Measurements from ENCODE around the gene ADIRF. TPM values are rescaled to one million over a fixed set of nuclear protein-coding genes. Genes with fewer than 3 reads are reported as not detected.

The ADIRF gene
- total RNA-seq, 1 donor from 2014 or later, result not detected

GRCh38 chr10:86956195-86956847 is 12.0 kb upstream of the ADIRF start:
- Histone ChIP-seq H3K4me2 (no peak overlapping the region), H2AFZ (replicated peaks) (no peak overlapping the region), H3K36me3 (no peaks in the 10 kb centered on the region), H3K9ac (no peak overlapping the region), H3K79me2 (ENCODE audit: low read depth) (no peaks in the 10 kb centered on the region), H3K27me3 (no peaks in the 10 kb centered on the region), H3K9me3 (ENCODE audit: low read depth) (peaks cover 6% of the 10 kb centered on the region), H3F3A (ENCODE audit: low read depth) (no peaks in the 10 kb centered on the region), H3K4me1 (peaks cover 33% of the 10 kb centered on the region), H3K4me3 (no peak overlapping the region), H4K20me1 (ENCODE audit: low read depth) (no peaks in the 10 kb centered on the region), H3K27ac (no peak overlapping the region)
- H3K4me3 Mint-ChIP-seq, result no peak overlapping the region
- peaks cover 2% of the 10 kb centered on the region for H3K36me3 Mint-ChIP-seq
- H3K27ac Mint-ChIP-seq, result peak overlapping the region; percentile 90
- TF ChIP-seq EZH2phosphoT487 (IDR thresholded peaks at IDR 0.05) (no peak), EZH2 (IDR thresholded peaks at IDR 0.05) (no peak), CTCF (IDR thresholded peaks at IDR 0.05) (no peak)
- H3K4me1 Mint-ChIP-seq, result peaks cover 53% of the 10 kb centered on the region
- no peak for DNase-seq (ENCODE audit: low spot score)
- peaks cover 25% of the 10 kb centered on the region for H3K9me3 Mint-ChIP-seq
- peaks cover 7% of the 10 kb centered on the region for H3K27me3 Mint-ChIP-seq (ENCODE audit: insufficient read depth, low read depth)

GRCh38 chr10:86956848-86957448 is 11.3 kb upstream of the ADIRF start:
- no peak for TF ChIP-seq EZH2 (IDR thresholded peaks at IDR 0.05)
- TF ChIP-seq CTCF (IDR thresholded peaks at IDR 0.05), result no peak
- no peak for TF ChIP-seq EZH2phosphoT487 (IDR thresholded peaks at IDR 0.05)
- Mint-ChIP-seq H3K36me3 (peaks cover 1% of the 10 kb centered on the region), H3K27me3 (ENCODE audit: insufficient read depth, low read depth) (peaks cover 6% of the 10 kb centered on the region), H3K9me3 (peaks cover 21% of the 10 kb centered on the region), H3K27ac (peak overlapping the region; percentile 37), H3K4me1 (peaks cover 53% of the 10 kb centered on the region), H3K4me3 (peak overlapping the region; percentile 38)
- Histone ChIP-seq H3K9ac (no peak overlapping the region), H3K27ac (no peak overlapping the region), H3F3A (ENCODE audit: low read depth) (no peaks in the 10 kb centered on the region), H3K4me1 (peaks cover 33% of the 10 kb centered on the region), H3K27me3 (no peaks in the 10 kb centered on the region), H3K9me3 (ENCODE audit: low read depth) (peaks cover 6% of the 10 kb centered on the region), H3K4me3 (no peak overlapping the region), H3K79me2 (ENCODE audit: low read depth) (no peaks in the 10 kb centered on the region), H2AFZ (replicated peaks) (no peak overlapping the region), H3K4me2 (no peak overlapping the region), H4K20me1 (ENCODE audit: low read depth) (no peaks in the 10 kb centered on the region), H3K36me3 (no peaks in the 10 kb centered on the region)
- DNase-seq (ENCODE audit: low spot score), result no peak

- no peak for DNase-seq (ENCODE audit: low spot score)
- Histone ChIP-seq H3K4me3 (no peak within 1 kb of the TSS), H3K27ac (no peak within 1 kb of the TSS), H3F3A (ENCODE audit: low read depth) (no peaks in the 10 kb centered on the region), H4K20me1 (ENCODE audit: low read depth) (no peaks in the 10 kb centered on the region), H2AFZ (replicated peaks) (no peak within 1 kb of the TSS), H3K9ac (no peak within 1 kb of the TSS), H3K36me3 (no peaks in the 10 kb centered on the region), H3K4me1 (peaks cover 33% of the 10 kb centered on the region), H3K4me2 (no peak within 1 kb of the TSS), H3K79me2 (ENCODE audit: low read depth) (no peaks in the 10 kb centered on the region), H3K9me3 (ENCODE audit: low read depth) (peaks cover 6% of the 10 kb centered on the region), H3K27me3 (no peaks in the 10 kb centered on the region)
- peaks cover 6% of the 10 kb centered on the region for H3K27me3 Mint-ChIP-seq (ENCODE audit: insufficient read depth, low read depth)
- H3K27ac Mint-ChIP-seq, result peak within 1 kb of the TSS; percentile 91
- H3K36me3 Mint-ChIP-seq, result no peaks in the 10 kb centered on the region
- peaks cover 53% of the 10 kb centered on the region for H3K4me1 Mint-ChIP-seq
- peak within 1 kb of the TSS; percentile 38 for H3K4me3 Mint-ChIP-seq
- peaks cover 15% of the 10 kb centered on the region for H3K9me3 Mint-ChIP-seq
- no peak for TF ChIP-seq EZH2 (IDR thresholded peaks at IDR 0.05)
- no peak for TF ChIP-seq EZH2phosphoT487 (IDR thresholded peaks at IDR 0.05)
- TF ChIP-seq CTCF (IDR thresholded peaks at IDR 0.05), result no peak
Observed at GRCh38 chr10:86957471-86958115, 10.7 kb upstream of the ADIRF start, which contains the start of gene MMRN2. Gene MMRN2 (minus strand): TSS chr10:86957615. CDS start chr10:86957541, 74 bp downstream.
